GM19238 (cell line): Measurements from ENCODE around the gene SMIM35.
"Not testable (repeated sequence)": the region's sequence is repeated elsewhere in the genome, so short reads cannot be mapped to it uniquely, and the experiment has no call there.

Experiments used
- DNase-seq: peaks from one replicate; pipeline ENCODE4 v3.0.0; 2011; ENCODE audit warnings: low spot score; ENCODE audit not compliant: insufficient read length

The SMIM35 gene

GRCh38 chr11:118042796-118043195, 44.0 kb downstream of the SMIM35 start:
- no peak for DNase-seq

DNA sequence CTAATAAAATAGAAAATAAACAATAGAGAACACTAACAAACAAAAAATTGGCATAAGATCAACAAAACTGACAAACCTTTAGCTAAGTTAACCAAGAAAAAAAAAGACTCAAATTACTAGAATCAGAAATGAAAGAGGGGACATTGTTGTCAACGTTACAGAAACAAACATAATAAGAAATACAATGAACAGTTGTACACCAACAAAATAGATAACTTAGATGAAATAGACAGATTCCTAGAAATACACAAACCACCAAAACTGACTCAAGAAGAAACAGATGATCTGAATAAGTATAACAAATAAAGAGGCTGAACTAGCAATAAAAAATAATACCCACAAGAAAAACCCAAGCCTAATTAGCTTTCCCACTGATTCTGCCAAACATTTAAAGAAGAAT, 44.6 kb downstream of the SMIM35 start:
- DNase-seq, result no peak

DNA sequence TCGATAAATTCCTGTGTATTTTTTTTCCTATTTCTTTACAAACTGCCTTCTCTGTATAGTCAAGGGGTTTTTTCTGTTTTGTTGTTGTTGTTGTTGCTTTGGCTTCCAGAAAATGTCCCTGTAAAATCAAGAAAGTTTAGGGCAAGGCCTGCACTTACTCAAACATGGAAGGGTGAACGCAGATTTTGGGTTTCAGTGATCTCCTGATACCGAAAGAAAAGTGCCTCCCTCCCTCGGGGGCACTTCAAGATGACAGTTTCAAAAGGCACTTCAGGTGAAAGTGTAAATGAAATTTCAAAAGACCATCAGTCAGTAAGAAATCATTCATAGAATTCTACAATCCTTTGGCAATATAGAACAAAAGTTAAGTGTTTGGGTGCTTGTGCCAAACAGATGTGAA, 53.3 kb downstream of the SMIM35 start:
- peak; percentile 34 for DNase-seq

- DNase-seq, result no peak
These were observed 58.1 kb downstream of the SMIM35 start for GRCh38 chr11:118028626-118029025.

DNA sequence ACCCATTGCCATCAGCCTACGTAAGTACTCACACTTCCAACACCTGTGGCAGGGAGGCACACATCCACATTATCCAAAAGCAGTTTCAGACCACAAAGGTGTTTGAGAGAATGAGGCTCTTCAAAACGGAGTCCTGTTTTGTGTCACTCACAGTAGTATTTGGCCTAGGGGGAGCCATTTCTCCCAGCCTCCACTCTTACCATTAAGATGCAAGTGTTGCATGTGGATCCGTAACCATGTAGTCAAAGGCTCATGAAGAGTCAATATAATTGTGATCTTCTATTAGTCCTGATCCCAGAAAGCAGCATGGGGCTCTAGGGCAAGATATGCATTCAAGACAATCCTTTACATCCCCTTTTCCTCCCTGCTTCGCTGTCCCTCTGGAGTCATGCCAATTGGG, 59.1 kb downstream of the SMIM35 start:
- no peak for DNase-seq

DNA sequence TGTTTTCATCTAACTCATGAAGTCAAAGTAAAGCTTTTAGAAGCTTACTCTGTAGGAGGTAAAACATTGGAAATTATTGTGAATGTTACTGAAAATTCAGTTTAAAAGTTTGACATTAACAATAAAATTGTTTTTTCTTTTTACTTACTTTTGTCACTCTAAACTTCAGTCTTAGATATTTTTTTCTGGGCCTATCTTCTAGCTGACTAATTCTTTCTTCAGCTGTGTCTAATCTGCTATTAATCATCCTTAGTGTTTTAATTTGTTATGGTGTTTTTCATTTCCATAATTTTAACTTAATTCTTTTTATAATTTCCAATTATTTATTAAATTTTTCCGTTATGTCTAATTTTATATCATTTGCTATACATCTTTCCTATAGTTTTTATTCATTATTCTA, 65.6 kb downstream of the SMIM35 start:
- DNase-seq, result no peak

GRCh38 chr11:118018401-118018800, 68.4 kb downstream of the SMIM35 start:
- no peak for DNase-seq

DNA sequence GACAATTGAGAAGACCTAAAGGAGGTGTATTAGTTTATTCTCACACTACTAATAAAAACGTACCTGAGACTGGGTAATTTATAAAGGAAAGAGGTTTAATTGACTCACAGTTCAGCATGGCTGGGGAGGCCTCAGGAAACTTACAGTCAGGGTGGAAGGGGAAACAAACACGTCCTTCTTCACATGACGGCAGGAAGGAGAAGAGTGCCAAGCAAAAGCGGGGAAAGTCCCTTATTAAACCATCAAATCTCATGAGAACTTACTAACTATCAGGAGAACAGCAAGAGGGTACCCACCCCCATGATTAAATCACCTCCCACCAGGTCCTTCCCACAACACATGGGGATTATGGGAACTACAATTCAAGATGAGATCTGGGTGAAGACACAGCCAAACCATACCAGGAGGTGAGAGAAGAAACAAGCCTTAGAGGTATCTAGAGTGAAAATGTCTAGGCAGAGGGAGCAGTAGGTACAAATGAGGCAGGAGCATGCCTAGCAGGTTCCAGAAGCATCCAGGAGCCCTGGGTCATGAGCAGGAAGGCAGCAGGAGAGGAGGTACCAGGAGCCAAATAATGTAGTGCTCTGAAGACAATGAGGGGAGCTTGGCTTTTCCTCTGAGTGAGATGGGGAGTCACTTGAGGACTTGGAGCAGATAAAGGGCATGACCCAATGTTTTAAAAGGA, 69.0 kb downstream of the SMIM35 start:
- no peak for DNase-seq

- DNase-seq, result no peak
These were observed 69.7 kb downstream of the SMIM35 start for GRCh38 chr11:118017111-118017510.

DNA sequence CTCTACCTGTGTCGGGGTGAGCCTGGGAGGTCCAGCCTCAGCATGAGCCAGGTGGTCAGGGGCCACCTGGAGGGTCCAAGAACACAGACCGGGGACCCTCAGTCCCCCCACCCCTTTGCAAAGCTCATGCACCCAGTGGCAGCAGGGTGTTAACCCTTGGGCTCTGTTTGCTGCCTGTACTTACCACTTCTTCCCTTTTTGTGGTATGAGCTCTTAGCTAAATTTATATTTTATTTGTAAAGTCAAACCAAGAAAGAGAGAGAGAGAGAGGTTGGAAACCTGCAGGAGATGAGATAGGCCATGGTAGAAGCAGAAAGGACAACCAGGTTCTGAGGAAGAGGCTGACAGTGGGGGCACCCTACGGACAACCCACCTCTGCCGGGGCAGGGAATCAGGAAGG, 70.7 kb downstream of the SMIM35 start:
- DNase-seq, result no peak

GRCh38 chr11:118015385-118015841, 71.3 kb downstream of the SMIM35 start:
- no peak for DNase-seq

DNA sequence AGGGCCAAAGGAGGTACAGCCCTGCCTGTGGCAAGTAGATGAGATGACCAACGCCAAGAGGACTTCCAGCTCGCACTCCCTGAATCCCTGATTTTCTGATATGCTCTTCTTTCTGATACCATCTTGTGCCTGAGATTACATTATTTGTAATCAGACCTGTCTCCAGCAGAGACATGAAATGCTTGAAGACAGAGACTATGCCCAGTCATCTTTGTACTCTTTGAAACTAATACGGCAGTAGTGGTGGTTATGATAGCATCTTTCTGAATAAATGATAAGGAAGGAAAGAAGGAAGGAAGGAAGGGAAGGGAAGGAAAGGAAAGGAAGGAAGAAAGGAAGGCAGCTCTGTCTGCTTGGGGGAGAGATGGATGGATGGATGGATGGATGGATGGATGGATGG, 72.7 kb downstream of the SMIM35 start:
- DNase-seq, result no peak

DNA sequence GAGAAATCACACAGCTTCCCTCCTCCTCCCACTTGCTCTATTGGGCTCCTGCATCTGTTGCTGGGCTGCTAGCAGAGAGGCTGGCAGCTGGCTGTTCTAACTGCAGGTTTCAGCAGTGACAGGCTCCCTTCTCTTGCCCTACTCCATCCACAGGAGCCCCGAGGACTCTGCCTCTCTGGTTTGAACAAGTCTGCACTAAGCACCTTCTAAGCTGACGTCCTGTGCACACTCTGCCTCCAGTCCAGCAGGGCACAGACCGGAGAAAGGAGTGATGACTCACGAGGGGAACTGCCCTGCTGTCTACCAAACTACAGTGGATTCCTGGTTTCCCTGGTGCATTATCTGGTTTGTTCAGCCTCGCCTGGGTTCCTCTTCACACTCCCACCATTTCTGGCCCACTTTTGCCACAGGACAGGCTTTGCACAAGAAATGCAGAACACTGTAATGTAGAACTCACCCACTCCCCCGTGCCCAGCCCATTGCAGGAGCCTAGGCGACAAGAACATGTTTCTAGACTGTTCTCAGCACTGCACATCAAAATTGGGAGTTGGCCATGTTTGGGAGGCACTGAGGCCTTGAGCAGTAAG, 74.6 kb downstream of the SMIM35 start:
- no peak for DNase-seq

DNA sequence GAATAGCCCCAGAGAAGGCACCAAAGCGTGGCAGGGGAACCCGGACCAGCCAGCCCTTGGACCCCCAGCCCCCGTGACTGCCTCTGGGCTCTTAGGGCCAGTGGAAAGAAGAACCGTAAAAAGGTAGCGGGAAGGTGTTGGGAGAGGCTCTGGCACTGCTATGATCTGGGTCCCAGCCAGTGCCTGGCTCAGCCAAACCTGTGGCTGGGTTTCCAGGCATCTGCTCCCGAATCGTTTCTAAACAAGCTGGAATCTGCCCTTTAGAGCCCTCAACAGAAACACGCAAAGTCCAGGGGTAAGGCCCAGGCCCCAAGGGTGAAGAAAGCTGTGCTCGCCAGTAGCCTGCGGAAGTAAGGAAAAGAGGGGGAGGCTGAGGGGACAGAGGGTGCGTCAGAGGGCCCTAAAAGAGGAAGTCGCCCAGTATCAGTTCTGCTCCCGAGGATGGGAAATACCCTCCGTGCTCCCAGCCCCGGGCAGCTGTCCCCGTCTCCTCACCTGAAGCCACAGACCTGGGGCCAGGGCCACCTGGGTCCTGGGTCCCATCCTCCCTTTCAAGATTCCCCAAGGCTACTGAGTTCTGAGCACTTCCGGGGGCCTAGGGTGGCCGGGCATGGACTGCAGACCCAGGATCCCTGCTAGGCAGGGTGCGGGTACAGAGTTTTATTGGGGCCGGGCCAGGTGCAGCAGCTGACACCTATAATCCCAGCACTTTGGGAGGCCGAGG, 75.9 kb downstream of the SMIM35 start:
- peak; percentile 64 for DNase-seq

DNA sequence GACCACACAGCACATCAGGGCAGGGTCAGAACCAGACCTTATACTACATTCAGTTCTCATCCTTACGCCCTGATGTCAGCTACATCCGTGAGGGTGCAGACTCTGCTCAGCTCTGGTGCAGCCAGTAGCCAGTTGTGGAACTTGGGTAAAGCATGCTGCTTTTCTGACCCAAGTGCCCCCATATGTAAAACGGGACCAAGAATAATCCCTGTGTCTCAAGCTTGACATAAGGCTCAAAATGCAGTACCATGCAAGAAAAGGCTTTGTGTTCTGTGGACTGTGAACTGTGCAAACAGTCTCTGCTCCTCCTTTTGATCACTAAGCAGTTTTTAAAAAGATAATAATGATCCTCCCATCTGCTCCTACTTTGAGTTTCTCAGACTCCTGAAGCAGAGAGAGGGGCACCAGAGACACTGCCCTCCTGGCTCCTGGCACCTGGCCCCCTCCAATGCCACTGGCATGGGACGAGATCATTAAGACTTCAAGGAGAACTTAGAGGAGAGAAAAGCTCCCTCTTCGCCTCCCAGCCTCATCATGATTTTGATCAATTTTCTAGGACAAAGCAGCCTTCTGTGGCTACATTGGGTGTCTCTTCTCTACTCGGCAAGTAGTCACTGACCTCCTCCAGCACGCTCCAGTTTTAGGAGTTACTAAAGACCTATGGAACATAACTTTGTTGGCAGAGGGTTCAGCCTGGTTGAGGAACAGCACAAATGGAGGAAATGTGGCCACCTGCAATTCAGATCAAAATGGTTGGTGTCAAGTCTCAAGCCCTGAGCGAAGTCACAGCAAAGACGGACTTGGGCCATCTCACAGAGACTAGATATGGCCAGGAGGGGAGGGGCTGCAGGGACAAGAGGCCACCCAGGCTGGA, 76.7 kb downstream of the SMIM35 start:
- no peak for DNase-seq

DNA sequence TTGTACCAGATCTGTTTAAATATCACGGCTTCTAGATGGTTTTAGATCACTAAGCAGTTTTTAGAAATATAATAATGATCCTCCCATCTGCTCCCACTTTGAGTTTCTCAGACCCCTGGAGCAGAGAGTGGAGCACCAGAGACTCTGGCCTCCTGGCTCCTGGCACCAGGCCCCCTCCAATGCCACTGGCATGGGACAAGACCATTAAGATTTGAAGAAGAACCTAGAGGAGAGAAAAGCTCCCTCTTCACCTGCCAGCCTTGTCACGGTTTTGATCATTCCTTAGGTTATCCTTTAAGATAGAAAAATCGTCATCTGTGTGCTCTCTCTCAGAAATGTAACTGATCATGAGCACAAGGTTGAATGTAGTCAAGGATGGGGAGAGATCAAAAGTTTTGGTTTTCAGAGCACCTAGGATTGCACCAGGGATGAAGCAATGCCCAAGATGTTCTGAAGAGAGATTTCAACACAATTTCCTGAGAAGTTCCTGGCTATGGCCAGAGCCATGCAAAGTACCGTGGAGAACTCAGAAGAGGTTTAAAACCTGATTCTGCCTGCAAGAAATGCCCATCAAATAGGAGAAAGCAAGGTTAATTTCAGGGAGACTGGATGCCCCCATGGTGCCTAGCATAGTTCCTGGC, 78.4 kb downstream of the SMIM35 start:
- no peak for DNase-seq

DNA sequence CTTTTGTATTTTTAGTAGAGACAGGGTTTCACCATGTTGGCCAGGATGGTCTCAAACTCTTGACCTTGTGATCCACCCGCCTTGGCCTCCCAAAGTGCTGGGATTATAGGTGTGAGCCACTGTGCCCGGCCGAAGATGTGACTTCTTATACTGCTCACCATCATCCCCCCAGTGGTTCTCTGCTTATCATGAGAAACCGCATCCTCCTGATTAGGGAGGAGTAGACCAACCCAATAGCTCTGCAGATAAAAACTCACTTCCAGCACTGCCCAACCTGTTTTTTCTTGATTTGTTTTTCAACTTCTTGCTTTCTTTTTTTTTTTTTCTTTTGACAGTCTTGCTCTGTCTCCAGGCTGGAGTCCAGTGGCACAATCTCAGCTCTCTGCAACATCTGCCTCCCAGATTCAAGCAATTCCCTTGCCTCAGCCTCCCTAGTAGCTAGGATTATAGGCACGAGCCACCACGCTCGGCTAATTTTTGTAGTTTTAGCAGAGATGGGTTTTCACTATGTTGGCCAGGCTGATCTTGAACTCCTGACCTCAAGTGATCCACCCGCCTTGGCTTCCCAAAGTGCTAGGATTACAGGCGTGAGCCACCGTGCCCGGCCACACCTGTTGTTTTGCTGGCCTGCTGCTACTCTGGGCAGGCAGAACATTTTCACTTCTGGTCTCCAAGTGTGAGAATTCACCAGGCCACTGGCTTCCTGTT, 79.0 kb downstream of the SMIM35 start:
- not testable (repeated sequence) for DNase-seq

- no peak for DNase-seq
These were observed 79.7 kb downstream of the SMIM35 start for GRCh38 chr11:118007040-118007439.

- no peak for DNase-seq
These were observed 80.6 kb downstream of the SMIM35 start for GRCh38 chr11:118006153-118006534.
